ENCODE results near the gene KRTAP4-3.
"Not testable (repeated sequence)": the region's sequence is repeated elsewhere in the genome, so short reads cannot be mapped to it uniquely, and the experiment has no call there.

The KRTAP4-3 gene

GRCh38 chr17:41168121-41168520 is at the start of gene KRTAP4-3:
Gene KRTAP4-3 (minus strand): TSS chr17:41168221. CDS start chr17:41168172, 49 bp downstream.
- DNase-seq (ENCODE audit: low spot score) = no peak

- DNase-seq (ENCODE audit: low spot score) = no peak
These were observed 47.7 kb upstream of the KRTAP4-3 start for GRCh38 chr17:41215681-41216080.

GRCh38 chr17:41212524-41213169 is 44.6 kb upstream of the KRTAP4-3 start:
- DNase-seq (ENCODE audit: low spot score) = no peak

GRCh38 chr17:41211845-41212466 is 43.9 kb upstream of the KRTAP4-3 start:
- DNase-seq (ENCODE audit: low spot score) = no peak

GRCh38 chr17:41199421-41200078 is 31.5 kb upstream of the KRTAP4-3 start:
- DNase-seq (ENCODE audit: low spot score) = no peak

- no peak for DNase-seq (ENCODE audit: low spot score)
These were observed 28.0 kb upstream of the KRTAP4-3 start for GRCh38 chr17:41196068-41196467.

- no peak for DNase-seq (ENCODE audit: low spot score)
These were observed 22.3 kb upstream of the KRTAP4-3 start for GRCh38 chr17:41190328-41190727.

GRCh38 chr17:41189837-41190318 is 21.9 kb upstream of the KRTAP4-3 start, which contains the start of gene KRTAP9-1:
Gene KRTAP9-1 (plus strand): TSS chr17:41189887. CDS start chr17:41189887, 0 bp downstream.
- DNase-seq (ENCODE audit: low spot score) = not testable (repeated sequence)

GRCh38 chr17:41186872-41187271 is 18.9 kb upstream of the KRTAP4-3 start:
- no peak for DNase-seq (ENCODE audit: low spot score)

GRCh38 chr17:41185001-41185400 is 17.0 kb upstream of the KRTAP4-3 start:
- no peak for DNase-seq (ENCODE audit: low spot score)

DNA sequence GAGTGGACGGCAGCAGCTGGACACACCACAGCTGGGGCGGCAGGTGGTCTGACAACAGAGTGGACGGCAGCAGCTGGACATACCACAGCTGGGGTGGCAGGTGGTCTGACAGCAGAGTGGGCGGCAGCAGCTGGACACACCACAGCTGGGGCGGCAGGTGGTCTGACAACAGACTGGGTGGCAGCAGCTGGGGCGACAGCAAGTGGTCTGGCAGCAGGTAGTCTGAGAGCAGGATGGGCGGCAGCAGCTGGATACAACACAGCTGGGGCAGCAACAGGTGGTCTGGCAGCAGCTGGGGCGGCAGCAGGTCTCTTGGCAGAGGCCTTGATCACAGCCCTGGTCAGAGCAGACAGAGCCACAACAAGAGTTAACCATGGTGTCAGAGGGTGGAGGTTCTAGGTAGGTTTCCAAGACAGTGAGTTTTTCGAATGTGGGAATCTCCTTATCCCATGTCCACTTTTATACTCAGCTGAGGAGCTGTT is 16.5 kb upstream of the KRTAP4-3 start, which contains the start of gene KRTAP4-1:
Gene KRTAP4-1, minus strand, starts transcription at position 432 of the 482 bp plus-strand sequence. Its CDS starts 57 bp downstream, at position 375.
- DNase-seq (ENCODE audit: low spot score) = no peak

GRCh38 chr17:41178843-41179616 is 11.0 kb upstream of the KRTAP4-3 start:
- no peak for DNase-seq (ENCODE audit: low spot score)

DNA sequence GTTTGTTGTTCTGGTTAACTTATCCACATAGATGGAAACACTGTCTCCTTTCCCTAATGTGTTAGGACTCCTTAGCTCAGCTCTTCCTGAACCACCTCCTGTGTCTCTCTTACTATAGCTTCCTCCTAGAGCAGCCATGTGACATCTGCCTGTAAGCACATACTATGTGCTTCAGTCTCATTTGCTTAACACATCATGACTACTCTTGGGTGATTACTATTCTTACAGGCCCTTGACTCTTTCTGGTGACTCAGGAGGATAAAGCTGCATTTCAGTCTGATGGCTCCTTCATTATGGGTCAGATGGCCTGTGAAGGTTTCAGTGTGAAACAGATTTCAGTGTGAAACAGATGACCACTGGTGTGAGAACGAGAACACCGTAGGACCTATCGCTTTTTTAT is 10.3 kb upstream of the KRTAP4-3 start:
- DNase-seq (ENCODE audit: low spot score) = no peak

GRCh38 chr17:41177727-41178271 is 9.8 kb upstream of the KRTAP4-3 start, which contains the start of gene KRTAP4-2:
Gene KRTAP4-2 (minus strand): TSS chr17:41178221. CDS start chr17:41178164, 57 bp downstream.
- DNase-seq (ENCODE audit: low spot score) = no peak

DNA sequence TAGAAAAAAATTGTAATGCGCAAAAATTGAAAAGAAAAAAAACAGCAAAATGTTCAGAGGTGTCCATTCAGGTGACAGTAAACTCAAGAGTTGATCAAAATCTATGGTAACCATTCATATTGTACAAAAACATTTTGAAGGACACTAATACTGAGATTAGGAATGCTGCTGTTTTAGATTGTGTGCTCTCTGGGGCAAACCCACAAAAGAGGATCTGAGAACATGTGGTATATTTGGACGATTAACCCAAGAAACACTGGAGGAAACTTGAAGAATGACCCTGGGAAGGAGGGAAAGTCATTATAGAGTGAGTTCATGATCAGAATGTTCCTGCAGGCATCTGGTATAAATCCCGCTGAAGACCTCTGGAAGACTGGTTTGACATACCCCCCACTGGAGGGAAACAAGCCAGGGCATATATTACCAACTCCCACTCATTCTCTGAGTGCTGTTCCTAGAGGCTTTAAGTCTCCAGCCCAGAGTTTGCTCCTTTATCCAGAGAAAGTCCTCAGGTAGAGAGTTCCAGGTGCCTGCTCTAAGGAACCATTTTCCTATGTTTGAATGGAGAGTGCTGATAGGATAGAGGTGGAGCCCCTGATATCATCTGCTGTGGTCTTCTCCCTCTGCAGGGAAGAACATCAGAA is 8.8 kb upstream of the KRTAP4-3 start:
- no peak for DNase-seq (ENCODE audit: low spot score)

- no peak for DNase-seq (ENCODE audit: low spot score)
These were observed 3.9 kb upstream of the KRTAP4-3 start for GRCh38 chr17:41171886-41172285.

DNA sequence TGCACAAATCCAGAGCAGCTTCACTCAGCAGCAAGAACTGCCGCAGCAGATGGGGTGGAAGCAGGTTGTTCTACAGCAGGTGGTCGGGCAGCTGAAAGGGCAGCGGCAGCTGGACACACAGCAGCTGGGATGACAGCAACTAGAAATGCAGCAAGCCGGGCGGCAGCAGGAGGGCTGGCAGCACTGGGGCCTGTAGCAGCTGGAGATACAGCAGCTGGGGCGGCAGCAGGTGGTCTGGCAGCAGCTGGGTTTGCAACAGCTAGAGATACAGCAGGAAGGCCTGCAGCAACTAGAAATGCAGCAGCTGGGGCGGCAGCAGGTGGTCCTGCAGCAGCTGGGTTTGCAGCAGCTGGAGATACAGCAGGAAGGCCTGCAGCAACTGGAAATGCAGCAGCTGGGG is 460 bp downstream of the KRTAP4-3 start:
- DNase-seq (ENCODE audit: low spot score) = no peak

DNA sequence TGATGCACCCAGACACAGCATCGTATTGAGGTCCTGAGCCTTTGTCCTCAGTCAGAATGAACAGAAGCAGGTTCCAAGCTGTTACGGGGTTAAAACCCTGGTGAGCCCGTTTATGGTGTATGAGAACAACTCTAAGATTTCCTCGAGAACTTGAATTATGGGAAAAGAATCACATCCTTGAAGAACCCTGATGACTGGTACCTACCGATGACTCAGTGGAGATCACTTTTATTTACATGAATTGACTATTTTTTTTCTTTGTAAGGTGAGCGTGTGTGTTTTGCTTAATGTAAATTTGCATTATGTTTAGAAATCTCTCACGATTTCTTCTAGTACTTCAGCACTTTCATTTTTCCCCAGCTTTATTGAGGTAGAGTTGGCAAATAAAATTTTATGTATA is 4.2 kb downstream of the KRTAP4-3 start:
- no peak for DNase-seq (ENCODE audit: low spot score)

DNA sequence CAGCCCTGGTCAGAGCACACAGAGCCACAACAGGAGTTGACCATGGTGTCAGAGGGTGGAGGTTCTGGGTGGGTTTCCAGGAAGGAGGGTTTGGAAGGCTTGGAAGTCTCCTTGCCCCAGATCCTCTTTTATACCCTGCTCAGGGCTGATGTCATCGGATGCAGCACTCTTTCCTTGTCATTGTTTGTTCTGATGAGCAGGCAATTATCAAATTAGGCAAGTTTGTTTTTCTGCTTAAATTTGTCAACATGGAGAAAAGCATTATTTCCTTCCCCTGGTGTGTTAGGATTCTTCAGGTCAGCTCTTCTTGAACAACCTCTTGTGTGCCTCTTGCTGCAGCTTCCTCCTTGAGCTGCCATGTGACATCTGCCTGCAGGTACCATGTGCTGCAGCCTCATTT is 7.4 kb downstream of the KRTAP4-3 start, which contains the start of gene KRTAP4-4:
Gene KRTAP4-4, minus strand, starts transcription at position 101 of the 400 bp plus-strand sequence. Its CDS starts 57 bp downstream, at position 44.
- DNase-seq (ENCODE audit: low spot score) = no peak

- DNase-seq (ENCODE audit: low spot score) = not testable (repeated sequence)
These were observed 7.8 kb downstream of the KRTAP4-3 start for GRCh38 chr17:41160190-41160589.

- no peak for DNase-seq (ENCODE audit: low spot score)
These were observed 14.2 kb downstream of the KRTAP4-3 start for GRCh38 chr17:41153856-41154255.

Measured in CD4-positive, alpha-beta T cell treated with Interleukin-6 at 100 ng/mL for 8 hours (primary cell).